Fibroblast of skin of left biceps (primary cell): ENCODE measurements around the gene PLEKHO2.
"Not testable (repeated sequence)": the region's sequence is repeated elsewhere in the genome, so short reads cannot be mapped to it uniquely, and the experiment has no call there.

ENCODE experiments used
- DNase-seq, 2 experiments: peaks; one replicate each; pipeline ENCODE4 v3.0.0-alpha.2; 2013; ENCODE audit warnings: low read depth in 2 of 2

PLEKHO2 gene, protein sequence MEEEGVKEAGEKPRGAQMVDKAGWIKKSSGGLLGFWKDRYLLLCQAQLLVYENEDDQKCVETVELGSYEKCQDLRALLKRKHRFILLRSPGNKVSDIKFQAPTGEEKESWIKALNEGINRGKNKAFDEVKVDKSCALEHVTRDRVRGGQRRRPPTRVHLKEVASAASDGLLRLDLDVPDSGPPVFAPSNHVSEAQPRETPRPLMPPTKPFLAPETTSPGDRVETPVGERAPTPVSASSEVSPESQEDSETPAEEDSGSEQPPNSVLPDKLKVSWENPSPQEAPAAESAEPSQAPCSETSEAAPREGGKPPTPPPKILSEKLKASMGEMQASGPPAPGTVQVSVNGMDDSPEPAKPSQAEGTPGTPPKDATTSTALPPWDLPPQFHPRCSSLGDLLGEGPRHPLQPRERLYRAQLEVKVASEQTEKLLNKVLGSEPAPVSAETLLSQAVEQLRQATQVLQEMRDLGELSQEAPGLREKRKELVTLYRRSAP

DNA sequence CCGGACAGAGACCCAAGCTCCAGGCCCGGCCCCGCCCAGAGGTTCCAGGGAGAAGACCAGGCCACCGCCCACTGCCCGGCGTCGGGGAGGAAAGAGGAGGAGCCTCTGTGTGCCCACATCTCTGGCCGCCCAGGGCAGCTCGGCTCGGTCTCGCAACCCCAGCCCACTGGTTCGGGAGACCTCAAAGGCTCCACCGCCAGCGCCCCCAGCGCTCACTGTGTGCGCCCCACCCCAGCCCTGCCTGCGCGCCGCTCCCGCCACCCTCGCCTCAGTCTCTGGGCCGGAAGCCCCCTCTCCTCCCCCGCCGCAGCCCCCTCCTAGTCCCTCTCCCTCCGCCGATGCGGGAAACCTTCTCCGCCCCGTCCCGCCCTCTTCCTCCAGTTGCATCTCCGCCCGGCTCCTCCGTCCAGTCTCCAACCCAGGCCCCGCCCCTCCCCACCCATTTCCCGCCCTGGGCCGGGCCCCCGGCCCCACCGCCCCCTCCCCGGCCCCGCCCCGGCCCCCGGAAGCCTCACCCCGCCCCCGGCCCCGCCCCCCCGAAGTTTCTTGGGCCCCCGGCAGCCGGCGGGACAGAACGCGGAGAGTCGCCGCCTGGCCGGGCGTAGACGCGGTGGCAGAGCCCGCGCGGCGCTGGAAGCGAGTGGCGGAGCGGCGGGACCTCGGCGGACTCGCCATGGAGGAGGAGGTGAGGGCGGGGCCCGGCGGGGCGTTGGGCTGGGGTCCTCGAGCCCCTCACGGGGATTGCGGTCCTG lies at the start of gene PLEKHO2:
Gene PLEKHO2 (plus strand): TSS at position 572 of the 752 bp plus-strand sequence. CDS start 102 bp downstream, at position 674.
- peak; percentile 84 to 85 for DNase-seq

DNA sequence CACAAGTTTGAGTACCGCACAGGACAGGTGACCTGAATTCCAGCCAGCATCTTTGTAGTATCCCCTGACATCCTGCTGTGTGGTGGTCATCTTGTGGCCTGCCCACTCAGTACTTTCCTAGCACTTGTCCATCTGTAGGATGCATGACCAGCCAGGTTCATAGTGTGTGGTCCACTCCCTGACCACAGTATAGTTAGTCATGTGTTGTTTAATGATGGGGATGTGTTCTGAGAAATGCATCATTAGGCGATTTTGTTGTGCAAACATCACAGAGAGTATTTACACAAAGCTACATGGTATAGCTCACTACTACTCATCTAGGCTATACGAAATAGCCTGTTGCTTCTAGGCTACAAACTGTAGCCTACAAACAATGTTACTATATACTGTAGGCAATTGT lies 49.4 kb upstream of the PLEKHO2 start:
- no peak for DNase-seq

DNA sequence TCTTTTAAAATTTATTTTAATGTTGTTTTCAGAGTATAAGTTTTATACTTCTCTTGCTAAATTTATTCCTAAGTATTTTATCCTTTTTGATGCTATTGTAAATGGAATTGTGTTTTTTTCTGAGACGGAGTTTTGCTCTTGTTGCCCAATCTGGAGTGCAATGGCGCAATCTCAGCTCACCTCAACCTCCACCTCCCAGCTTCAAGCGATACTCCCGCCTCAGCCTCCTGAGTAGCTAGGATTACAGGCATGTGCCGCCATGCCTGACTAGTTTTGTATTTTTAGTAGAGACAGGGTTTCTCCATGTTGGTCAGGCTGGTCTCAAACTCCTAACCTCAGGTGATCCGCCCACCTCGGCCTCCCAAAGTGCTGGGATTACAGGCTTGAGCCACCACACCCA lies 46.4 kb upstream of the PLEKHO2 start:
- not testable (repeated sequence) for DNase-seq

DNA sequence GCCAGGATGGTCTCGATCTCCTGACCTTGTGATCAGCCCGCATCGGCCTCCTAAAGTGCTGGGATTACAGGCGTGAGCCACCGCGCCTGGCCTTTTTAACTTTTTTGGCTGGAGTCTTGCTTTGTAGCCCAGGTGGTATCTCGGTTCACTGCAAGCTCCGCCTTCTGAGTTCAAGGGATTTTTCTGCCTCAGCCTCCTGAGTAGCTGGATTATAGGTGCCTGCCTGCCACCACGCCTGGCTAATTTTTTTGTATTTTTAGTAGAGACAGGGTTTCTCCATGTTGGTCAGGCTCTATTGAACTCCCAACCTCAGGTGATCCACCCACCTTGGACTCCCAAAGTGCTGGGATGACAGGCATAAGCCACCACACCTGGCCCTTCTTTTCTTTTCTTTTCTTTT lies 45.8 kb upstream of the PLEKHO2 start:
- DNase-seq, result not testable (repeated sequence)

DNA sequence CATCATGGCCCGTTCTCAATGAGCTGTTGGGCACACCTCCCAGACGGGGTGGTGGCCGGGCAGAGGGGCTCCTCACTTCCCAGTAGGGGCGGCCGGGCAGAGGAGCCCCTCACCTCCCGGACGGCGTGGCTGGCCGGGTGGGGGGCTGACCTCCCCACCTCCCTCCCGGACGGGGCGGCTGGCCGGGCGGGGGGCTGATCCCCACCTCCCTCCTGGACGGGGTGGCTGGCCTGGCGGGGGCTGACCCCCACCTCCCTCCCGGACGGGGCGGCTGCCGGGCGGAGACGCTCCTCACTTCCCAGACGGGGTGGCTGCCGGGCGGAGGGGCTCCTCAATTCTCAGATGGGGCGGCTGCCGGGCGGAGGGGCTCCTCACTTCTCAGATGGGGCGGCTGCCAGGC lies 42.8 kb upstream of the PLEKHO2 start:
- DNase-seq, result not testable (repeated sequence)

DNA sequence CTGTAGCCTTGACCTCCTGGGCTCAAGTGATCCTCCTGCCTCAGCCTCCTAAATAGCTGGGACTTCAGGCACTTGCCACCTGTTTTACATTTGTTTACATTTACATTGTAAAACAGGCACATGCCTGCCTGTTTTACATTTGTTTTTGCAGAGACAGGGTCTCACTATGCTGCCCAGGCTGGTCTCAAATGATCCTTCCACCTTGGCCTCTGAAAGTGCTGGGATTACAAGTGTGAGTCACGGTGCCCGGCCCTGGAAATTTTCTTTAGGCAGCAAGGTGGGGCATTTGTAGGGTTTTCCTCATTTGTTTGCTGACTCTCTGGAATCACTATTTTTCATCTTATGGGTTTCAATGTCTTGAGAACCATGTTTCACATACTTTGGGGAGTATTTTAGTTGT lies 41.2 kb upstream of the PLEKHO2 start:
- DNase-seq, result no peak

DNA sequence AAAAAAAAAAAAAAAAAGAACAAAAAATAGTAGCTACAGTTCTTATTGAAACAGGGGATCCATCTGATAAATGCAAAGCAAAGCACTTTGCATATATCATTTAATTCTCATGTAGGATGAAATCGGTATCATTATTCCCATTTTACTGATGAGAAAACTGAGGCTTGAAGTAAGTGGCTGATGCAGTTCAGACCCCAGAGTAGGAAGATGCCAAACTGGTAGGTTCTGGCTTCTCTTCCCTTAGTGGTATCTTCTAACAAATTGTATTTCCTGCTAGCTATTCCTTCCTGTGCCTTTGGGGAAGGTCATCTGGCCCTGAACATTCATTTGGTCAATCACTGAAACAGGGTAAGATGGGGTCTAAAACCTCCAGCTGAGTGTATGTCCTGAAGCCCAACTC lies 38.2 kb upstream of the PLEKHO2 start:
- DNase-seq, result no peak

DNA sequence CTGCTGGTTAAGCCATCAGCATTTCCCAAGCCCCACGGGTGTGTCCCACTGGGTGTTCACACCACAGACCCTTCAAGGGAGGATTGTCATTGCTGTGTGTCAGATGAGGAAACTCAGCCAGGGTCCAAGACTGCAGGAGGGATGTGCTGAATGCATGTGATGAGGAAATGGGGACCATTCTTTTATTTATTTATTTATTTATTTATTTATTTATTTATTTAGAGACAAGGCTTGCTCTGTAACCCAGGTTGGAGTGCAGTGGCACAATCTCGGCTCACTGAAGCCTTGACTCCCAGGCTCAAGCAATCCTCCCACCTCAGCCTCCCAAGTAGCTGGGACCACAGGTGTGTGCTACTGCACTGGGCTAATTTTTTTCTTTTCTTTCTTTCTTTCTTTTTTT lies 37.1 kb upstream of the PLEKHO2 start:
- DNase-seq, result no peak

DNA sequence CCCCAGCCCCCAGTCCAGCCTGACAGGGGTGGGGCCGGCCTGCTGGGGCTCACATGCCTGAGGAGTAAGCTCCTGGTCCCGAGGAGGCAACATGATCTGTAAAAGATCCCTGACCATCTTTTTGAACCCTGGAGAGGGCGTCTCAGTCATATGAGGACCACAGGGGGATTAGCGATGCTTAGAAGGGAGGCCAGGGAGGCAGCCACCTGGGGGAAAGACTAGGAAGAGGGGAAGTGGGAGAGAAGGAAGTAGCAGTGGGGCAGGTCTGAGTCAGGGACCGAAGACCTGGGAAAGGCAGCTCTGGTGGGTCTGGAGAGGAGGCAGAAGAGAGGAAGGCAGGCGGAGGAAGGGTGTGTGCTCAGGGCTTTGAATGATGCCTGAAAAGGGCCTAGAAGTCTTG lies 35.2 kb upstream of the PLEKHO2 start:
- DNase-seq, result no peak

DNA sequence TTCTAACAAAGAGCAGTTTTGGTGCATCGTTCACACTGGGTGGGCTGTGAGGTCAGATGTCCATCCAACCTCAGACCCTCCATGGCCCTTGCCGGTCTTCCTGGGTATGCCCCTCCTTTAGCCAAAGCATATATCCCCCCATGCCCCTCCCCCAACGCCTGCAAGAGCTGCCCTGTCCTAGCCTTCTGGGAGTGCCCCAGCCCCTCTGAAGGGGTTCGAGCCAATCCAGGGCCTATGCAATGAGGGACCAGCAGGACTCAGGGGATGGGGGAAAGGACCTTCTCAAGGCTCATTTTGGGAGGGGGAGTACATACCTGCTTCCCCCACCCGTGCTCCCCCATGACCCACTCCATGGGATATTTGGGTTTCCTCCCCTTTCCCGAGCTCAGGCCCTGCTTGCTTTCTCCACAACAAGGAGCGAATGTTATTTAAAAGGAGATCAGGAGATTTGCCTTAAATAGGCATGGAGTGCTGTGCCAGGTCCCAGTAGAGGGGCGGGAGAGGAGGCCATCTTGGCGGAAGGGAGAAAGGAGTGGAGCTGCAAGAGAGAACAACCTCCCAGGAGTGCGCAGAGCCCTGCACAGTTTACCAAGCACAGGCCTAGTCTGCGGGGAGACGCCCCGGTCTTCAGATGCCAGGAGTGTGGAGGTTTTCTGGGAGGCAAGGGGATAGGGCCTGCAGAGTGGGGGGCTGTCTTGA lies 34.5 kb upstream of the PLEKHO2 start:
- DNase-seq, result no peak

DNA sequence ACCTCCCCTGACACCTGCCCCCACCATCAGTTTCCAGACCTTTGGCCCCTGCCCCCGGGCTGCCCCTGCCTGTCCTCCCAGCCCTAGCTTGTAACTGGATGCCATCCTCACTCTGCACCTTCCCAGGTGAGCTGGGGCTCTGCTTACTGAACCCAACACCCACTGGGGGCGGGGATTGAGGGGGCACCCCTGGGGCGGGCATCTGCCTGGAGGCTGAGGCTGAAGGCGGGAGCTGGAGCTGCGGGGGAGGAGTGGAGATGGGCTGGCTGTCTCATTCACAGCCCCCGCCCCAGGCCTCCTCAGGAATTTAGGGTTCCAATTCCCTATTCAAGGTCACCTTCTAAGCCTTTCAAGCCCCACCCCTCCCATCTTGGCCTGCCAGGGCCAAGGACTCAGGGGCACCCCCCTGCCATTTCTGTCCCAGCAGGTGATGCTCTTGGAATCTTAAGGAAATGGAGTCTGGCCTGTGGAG lies 33.9 kb upstream of the PLEKHO2 start:
- DNase-seq, result no peak

DNA sequence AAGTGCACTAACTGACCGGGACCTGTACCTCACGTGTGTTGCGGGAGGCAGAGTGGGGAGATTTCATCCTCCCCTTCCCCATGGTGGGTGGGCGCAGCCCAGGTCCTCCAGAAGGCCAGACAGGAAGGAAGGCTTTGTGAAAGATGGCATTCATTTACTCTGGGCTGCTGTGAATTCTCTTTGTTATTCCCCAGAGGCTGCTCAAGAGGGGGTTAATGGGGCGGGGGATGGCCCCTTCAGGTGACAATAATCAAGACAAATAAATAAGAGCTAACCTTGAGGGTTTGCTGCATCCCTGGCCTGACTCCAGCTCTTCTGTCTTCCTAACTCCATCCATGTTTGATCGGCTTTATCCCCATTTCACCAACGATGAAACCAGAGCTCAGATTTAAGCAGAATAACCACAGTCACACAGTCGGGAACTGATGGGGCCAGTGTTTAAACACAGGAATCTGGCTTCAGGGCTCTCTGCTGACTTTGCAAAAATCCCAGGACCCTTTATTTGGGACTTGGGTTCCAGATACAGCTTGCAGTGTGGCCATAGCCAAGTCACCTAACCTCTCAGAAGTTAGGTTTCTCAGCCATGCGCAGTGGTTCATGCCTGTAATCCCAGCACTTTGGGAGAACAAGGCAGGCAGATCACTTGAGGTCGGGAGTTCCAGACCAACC lies 32.8 kb upstream of the PLEKHO2 start:
- no peak for DNase-seq

DNA sequence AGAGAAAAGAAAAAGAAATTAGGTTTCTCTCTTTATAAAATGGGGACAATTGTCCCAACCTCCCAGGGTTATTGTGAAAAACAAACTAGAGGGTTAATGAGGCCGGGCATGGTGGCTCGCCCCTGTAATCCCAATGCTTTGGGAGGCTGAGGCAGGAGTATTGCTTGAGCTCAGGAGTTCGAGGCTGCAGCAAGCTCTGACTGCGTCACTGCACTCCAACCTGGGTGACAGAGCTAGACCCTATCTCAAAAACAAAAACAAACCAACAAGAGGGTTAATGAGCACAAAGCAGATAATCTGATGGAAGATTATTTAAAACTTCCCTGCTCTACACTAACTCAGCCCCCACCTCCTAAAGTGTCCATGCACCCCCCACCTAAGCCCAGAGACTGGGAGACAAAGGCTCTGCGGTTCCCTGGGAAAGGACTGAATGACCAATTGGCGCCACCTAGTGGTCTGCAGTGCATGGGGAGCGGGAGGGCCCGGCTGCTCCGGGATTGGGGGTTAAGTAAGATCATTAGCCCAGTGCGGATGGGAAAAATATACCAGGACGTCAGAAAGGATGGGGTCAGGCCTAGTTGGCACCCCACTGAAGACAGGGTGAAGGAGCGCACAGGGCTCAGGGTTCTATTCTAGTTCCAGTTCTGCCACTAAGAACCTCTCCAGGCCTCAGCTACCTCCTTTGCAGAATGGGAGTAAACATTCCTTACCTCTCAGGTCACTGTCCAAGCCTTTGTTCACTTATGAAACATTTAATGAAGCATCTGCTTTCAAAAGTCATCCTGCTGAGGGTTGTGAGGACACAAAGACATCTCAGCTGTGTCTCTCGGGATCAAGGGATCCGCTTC lies 31.8 kb upstream of the PLEKHO2 start:
- no peak for DNase-seq

DNA sequence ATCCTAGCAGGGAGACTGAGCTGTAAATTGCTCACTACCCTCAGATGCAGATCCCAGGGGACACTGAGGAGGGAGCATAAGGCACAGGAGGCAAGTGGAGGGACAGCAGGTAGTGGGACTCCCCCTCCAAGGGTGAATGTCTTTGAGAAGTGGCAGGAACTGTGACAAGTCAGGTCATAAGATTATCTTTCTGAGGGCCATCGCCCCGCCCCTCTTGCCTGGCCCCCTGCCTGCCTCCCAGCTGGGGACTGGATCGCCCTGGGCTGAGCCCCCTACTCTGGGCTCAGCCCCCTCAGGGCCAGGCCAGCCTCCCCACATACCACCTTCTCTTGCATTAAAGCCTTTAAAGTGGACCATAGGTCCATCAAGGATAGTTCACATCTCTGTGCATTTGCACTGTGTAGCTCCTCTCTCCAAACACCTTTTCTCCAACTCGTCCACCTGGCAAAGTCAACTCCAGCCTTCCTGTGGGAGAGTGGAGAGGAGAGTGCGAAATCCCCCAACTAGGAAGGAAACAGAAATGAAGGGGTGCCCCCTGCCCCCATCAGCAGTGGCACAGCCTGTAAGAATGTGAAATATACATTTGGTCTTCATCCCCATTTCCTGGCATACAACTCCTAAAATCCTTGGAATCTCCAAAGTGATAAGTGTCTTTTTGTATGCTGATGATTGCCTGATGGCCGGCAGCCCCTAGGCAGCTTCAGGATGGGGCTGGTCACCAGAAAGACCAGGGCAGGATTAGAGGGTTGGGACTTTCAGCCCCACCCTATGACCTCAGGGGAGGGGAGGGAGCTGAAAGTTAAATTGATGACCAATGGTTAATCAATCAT lies 31.0 kb upstream of the PLEKHO2 start:
- no peak for DNase-seq

DNA sequence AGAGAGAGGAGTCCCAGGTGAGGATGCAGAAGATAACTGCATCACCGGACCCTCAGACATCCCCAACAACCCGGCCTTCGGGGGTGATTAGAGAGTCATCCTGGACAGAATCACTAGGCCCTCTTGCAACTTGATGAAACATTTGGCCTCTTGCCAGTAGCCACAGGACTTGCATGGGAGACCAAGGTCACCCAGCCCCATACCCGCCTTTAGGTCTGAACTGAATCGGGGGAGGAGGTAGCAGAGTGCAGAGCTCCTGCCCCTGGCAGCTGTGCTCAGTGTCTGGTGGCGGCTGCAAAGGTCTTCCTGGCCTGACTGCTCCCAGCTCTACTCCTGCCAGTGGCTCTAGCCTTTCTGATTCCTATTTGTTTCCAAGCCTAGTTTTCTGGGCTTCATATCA lies 28.6 kb upstream of the PLEKHO2 start:
- DNase-seq, result no peak

DNA sequence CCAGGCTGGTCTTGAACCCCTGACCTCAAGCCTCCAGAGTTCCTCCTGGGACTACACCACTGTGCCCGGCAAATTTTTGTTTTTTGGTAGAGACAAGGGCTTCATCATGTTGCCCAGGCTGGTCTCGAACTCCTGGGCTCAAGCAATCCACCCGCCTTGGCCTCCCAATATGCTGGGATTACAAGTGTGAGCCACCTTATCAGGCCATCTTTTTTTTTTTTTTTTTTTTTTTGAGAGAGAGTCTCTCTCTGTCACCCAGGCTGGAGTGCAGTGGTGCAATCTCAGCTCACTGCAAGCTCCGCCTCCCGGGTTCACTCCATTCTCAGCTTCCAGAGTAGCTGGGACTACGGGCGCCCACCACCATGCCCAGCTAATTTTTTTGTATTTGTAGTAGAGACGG lies 27.4 kb upstream of the PLEKHO2 start:
- not testable (repeated sequence) for DNase-seq

DNA sequence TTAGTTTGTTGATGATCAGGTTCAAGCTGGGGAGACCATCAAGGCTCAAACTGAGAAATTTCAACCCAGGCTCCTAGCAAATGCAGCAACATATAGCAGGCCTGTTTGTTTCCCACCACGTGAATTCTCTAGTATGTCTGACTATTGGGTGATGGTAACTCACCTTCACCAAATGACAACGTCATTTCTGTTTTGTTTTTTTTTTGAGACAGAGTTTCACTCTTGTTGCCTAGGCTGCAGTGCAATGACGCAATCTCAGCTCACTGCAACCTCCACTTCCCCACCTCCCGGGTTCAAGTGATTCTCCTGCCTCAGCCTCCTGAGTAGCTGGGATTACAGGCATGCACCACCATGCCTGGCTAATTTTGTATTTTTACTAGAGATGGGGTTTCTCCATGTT lies 26.8 kb upstream of the PLEKHO2 start:
- not testable (repeated sequence) for DNase-seq

DNA sequence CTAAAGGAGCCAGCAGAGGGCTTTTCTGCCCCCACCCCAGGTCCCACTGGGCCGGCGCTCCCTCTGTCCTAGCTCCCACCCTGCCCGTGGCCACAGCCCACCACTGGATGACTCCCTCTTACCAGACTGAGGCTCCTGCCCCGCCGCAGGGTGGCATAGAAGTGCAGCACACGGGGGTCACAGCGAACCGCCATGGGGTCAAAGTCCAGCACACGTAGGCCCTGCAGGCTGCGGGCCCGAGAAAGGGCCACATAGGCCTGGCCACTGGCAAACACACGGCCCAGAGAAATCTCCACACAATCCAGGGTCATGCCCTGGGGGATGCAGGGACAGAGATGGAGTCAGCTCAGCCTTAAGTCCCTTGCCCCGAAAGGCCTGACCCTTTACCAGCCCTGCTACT lies 25.3 kb upstream of the PLEKHO2 start:
- no peak for DNase-seq

DNA sequence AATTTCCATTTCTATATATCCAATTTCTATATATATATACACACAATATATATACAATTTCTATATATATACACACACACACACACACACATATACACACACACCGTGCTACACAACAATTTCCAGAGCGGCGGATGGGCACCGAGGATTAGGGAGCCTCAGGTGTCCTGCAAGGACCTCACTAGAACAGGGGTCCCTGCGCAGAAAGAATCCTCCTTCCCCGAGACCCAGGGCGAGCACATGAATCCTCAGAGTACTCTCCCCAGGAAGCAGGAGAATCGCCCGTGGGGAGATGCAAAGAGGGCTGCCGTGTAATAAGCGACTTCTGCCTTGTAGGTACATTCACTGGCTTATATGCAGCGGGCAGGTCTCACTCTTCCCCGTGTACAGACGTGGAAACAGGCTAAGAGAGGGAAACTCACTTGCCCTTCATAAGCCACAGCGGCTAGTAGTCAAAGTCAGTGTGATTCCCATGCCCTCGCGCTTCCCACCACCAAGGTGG lies 16.7 kb upstream of the PLEKHO2 start:
- DNase-seq, result no peak
